HepG2 (cell line): ENCODE results near the gene EGFLAM. TPM values are rescaled to one million over a fixed set of nuclear protein-coding genes. Genes with fewer than 3 reads are reported as not detected.

Experiments
- ATAC-seq: fragments of 200-7000 bp; cut with Tn5 transposase; 3 replicates; pipeline ENCODE4 v1.9.1; 2020; ENCODE audit warnings: mild to moderate bottlenecking, moderate library complexity
- BruUV-seq: library from RNA; stranded (reverse); fragments of 400-500 nt; replicated peaks from 2 replicates; lab custom pipeline; 2021; lab: Mats Ljungman, UMichigan
- CTCF ChIA-PET: fragments of 300-600 bp; formaldehyde crosslinking; extraction: SDS; loops from one replicate; lab custom pipeline; 2021; ENCODE audit warnings: low total read pairs, inconsistent platforms, low intra/inter-chr PET ratio; lab: Yijun Ruan, JAX
- POLR2A ChIA-PET: fragments of 350-600 bp; sonication (Branson Sonifier 250); formaldehyde crosslinking; loops from one replicate; lab custom pipeline; 2020; ENCODE audit warnings: antibody characterized with exemption, inconsistent platforms; lab: Yijun Ruan, JAX
- DNase-seq: peaks from one replicate; pipeline ENCODE4 v3.0.0-alpha.2; 2015; ENCODE audit warnings: low spot score
- FAIRE-seq: peaks from 3 replicates; lab custom pipeline; 2011; peaks lifted over from hg19 to GRCh38; lab: Jason Lieb, UNC
- H2AFZ ChIP-seq: one replicate; pipeline ENCODE4 v1.6.1; 2011; ENCODE audit warnings: low read length, inconsistent platforms
- H3K27ac ChIP-seq: fragments of 300-600 bp; 3 replicates; pipeline ENCODE4 v1.8.0; 2011; ENCODE audit warnings: mixed run types, mild to moderate bottlenecking, mixed read lengths, low read length, inconsistent platforms; ENCODE audit not compliant: insufficient read depth; ENCODE audit errors: extremely low read length
- H3K27me3 ChIP-seq, 2 experiments: fragments of 200-600 bp in 1 of 2; 2 replicates in 1 of 2; 3 replicates in 1 of 2; pipeline versions ENCODE4 v1.6.0 to v1.8.0; 2011; ENCODE audit warnings: low read length in 2 of 2, mild to moderate bottlenecking in 2 of 2, moderate library complexity in 2 of 2, inconsistent platforms in 1 of 2; ENCODE audit not compliant: insufficient read depth in 2 of 2, control insufficient read depth in 1 of 2
- H3K36me3 ChIP-seq, 2 experiments: fragments of 200-600 bp in 1 of 2; replicated peaks in 1 of 2; 2 replicates in 1 of 2; 3 replicates in 1 of 2; pipeline versions ENCODE4 v1.5.1 to v1.8.0; 2011; ENCODE audit warnings: low read length in 2 of 2, inconsistent platforms in 1 of 2; ENCODE audit not compliant: insufficient read depth in 2 of 2, control insufficient read depth in 1 of 2
- H3K4me1 ChIP-seq: 2 replicates; pipeline ENCODE4 v1.5.1; 2012; ENCODE audit warnings: low read length, inconsistent platforms; ENCODE audit not compliant: insufficient read depth
- H3K4me2 ChIP-seq: 2 replicates; pipeline ENCODE4 v1.6.0; 2011; ENCODE audit warnings: low read depth, low read length, inconsistent platforms
- H3K4me3 ChIP-seq, 3 experiments: fragments of 200-600 bp in 1 of 3; sonication (generic), shearing (Covaris generic) in 1 of 3; replicated peaks in 1 of 3; 2 replicates each; pipeline ENCODE4 v1.5.1; 2011 to 2016; ENCODE audit warnings: low read length in 3 of 3, inconsistent platforms in 2 of 3, low read depth in 2 of 3, mild to moderate bottlenecking in 2 of 3, control low read depth in 1 of 3, mixed read lengths in 1 of 3; ENCODE audit not compliant: insufficient read depth in 1 of 3
- H3K79me2 ChIP-seq: one replicate; pipeline ENCODE4 v1.6.1; 2011; ENCODE audit warnings: low read length, inconsistent platforms; ENCODE audit not compliant: insufficient read depth
- H3K9ac ChIP-seq: 2 replicates; pipeline ENCODE4 v1.6.0; 2011; ENCODE audit warnings: mild to moderate bottlenecking, low read depth, low read length, inconsistent platforms; ENCODE audit not compliant: insufficient read depth
- H3K9me3 ChIP-seq: 2 replicates; pipeline ENCODE4 v1.5.1; 2012; ENCODE audit warnings: mild to moderate bottlenecking, low read length
- H4K20me1 ChIP-seq: 2 replicates; pipeline ENCODE4 v1.6.0; 2011; ENCODE audit warnings: inconsistent platforms, mild to moderate bottlenecking, low read length, moderate library complexity; ENCODE audit not compliant: insufficient read depth
- FOXO1 ChIP-seq: sonication (generic); formaldehyde crosslinking; IDR thresholded peaks from 2 replicates; pipeline ENCODE4 v1.4.0; 2020; ENCODE audit warnings: missing genetic modification reagents
- NR2F2 ChIP-seq: IDR thresholded peaks from 2 replicates; pipeline ENCODE4 v1.6.1; 2012; ENCODE audit warnings: low read depth, inconsistent platforms, borderline replicate concordance
- SNRNP70 ChIP-seq: fragments of 200-400 bp; formaldehyde crosslinking; IDR thresholded peaks from 2 replicates; pipeline ENCODE4 v1.6.1; 2017; ENCODE audit warnings: mild to moderate bottlenecking, low read depth, low read length, moderate library complexity
- ZBTB42 ChIP-seq: sonication (generic); formaldehyde crosslinking; IDR thresholded peaks from 2 replicates; pipeline ENCODE4 v1.5.0; 2020; ENCODE audit warnings: mild to moderate bottlenecking, missing genetic modification reagents
- ZNF354B ChIP-seq: sonication (generic); formaldehyde crosslinking; IDR thresholded peaks from 2 replicates; pipeline ENCODE4 v1.8.0; 2022; ENCODE audit warnings: mild to moderate bottlenecking, missing genetic modification reagents
- ZNF501 ChIP-seq: sonication (generic); formaldehyde crosslinking; IDR thresholded peaks from 2 replicates; pipeline ENCODE4 v1.5.1; 2020; ENCODE audit warnings: mild to moderate bottlenecking, moderate library complexity, missing genetic modification reagents
- WGBS: methylation state at CpG from one replicate; pipeline ENCODE4 v1.1.6; 2017; ENCODE audit warnings: low lambda C conversion rate; 5-methylcytosine and 5-hydroxymethylcytosine counted together
- in situ Hi-C: cut with HindIII; loops from 2 replicates; pipeline ENCODE4 v1.10.0; 2017; ENCODE audit warnings: low pct_unique_long_range_greater_than_20kb; ENCODE audit not compliant: extremely low pct_ligation_motif_present
- intact Hi-C: fragments of 100-400 bp; cut with micrococcal nuclease; formaldehyde crosslinking; loops from one replicate; pipeline ENCODE4 v1.10.0; 2022; ENCODE audit not compliant: unreplicated experiment
- polyA plus RNA-seq, 8 experiments: library from polyadenylated mRNA; depleted of rRNA in 3 of 8; stranded (reverse) in 7 of 8; unstranded in 1 of 8; fragments of >200 nt; fragmentation: Illumina TruSeq in 4 of 8; extraction: Trizol in 4 of 8; gene quantifications; 2 replicates each; pipeline versions ENCODE4 v1.2.1 to v1.2.3, GENCODE V29; 2011 to 2016; ENCODE audit warnings: low read depth in 4 of 8, missing spikeins in 1 of 8, mixed read lengths in 1 of 8; ENCODE audit not compliant: insufficient read depth in 1 of 8
- total RNA-seq, 5 experiments: library from RNA; depleted of rRNA; stranded (reverse); fragments of >200 nt; fragmentation: Illumina TruSeq; extraction: Trizol; gene quantifications; 2 replicates each; pipeline ENCODE4 v1.2.3, GENCODE V29; 2016; ENCODE audit warnings: low read depth in 1 of 5
- TF ChIP-seq, protein P1 (sequence below): sonication (generic); formaldehyde crosslinking; IDR thresholded peaks from 2 replicates; pipeline ENCODE4 v1.4.0; 2020; ENCODE audit warnings: missing genetic modification reagents, low read depth, mild to moderate bottlenecking, borderline replicate concordance
- TF ChIP-seq, protein P2 (sequence below): sonication (generic); formaldehyde crosslinking; IDR thresholded peaks from 2 replicates; pipeline ENCODE4 v1.8.1; 2023; ENCODE audit warnings: mild to moderate bottlenecking, inconsistent platforms, moderate library complexity, missing genetic modification reagents, borderline replicate concordance

Gene EGFLAM
- total and polyA plus RNA-seq, 2 of the 13 experiments (the other 11 are each of a cell fraction or from before 2014, with no cell fraction given) = not detected

DNA sequence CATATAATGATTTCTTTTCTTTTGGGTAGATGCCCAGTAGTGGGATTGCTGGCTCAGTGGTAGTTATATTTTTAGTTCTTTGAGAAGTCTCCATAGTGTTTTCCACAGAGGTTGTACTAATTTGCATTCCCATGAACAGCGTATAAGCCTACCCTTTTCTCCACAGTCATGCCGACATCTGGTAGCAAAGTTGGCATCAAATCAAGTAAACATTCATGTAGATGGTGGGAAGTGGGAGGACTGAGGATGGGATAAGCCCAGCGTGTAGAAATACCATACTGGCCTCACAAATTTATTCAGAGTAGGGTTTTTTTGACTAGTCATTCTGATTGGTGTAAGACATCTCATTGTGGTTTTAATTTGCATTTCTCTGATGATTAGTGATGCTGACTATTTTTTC, 115.4 kb downstream of the EGFLAM start:
- FAIRE-seq = no peak

DNA sequence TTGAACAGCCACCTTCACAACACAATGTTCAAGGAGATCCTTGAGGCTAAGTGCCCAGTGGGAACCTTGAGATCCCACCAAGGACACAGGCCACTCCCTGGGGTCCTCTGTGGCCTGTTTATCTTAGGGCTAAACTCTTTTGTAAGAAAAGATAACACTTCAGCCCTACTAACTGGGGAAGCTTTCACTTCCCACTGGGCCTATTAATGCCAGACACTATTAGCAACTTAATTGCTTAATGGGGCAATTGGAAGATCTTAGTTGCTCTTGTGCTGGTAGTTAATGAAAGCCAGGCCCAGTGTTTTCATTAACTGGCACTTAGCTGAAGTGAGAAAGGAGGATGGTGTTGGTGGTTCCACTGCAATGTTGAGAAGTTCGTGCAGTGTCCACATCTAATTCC, 117.1 kb downstream of the EGFLAM start:
- CTCF ChIA-PET = no interaction called here
- no peak overlapping the region for H3K27ac ChIP-seq
- FAIRE-seq = no peak
- no peaks in the 10 kb centered on the region for H3K9me3 ChIP-seq
- no peak for DNase-seq
- intact Hi-C loops (no loop called here), in situ Hi-C loops (no loop called here)
- H3K4me3 ChIP-seq = no peak overlapping the region
- TF ChIP-seq, protein P1, sequence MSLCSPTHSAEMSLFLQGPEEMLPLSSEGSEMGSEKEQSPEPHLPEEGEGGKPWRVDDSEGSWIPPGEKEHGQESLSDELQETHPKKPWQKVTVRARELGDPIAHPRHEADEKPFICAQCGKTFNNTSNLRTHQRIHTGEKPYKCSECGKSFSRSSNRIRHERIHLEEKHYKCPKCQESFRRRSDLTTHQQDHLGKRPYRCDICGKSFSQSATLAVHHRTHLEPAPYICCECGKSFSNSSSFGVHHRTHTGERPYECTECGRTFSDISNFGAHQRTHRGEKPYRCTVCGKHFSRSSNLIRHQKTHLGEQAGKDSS (CRISPR knock-in tag) = no peak
- POLR2A ChIA-PET = no interaction called here
- peaks cover 0 to 34% of the 10 kb centered on the region in 2 experiments; a peak in 3 of 5 replicates for H3K27me3 ChIP-seq
- no peak overlapping the region for H2AFZ ChIP-seq
- H3K9ac ChIP-seq = no peak overlapping the region
- no peaks in the 10 kb centered on the region for H4K20me1 ChIP-seq
- 0% methylated on average over 1 of the region's 1 CpG for WGBS
- no peaks in the 10 kb centered on the region for H3K36me3 ChIP-seq
- no peak for ATAC-seq
- H3K79me2 ChIP-seq = no peaks in the 10 kb centered on the region
- H3K4me1 ChIP-seq = no peaks in the 10 kb centered on the region
- no TSS peak for BruUV-seq
- H3K4me2 ChIP-seq = no peak overlapping the region

More for the DNA sequence above, 115.4 kb downstream of the EGFLAM start:
- TF ChIP-seq SNRNP70 (no peak), NR2F2 (no peak), ZBTB42 (no peak), ZNF501 (CRISPR knock-in tag) (no peak), FOXO1 (no peak), ZNF354B (CRISPR knock-in tag) (no peak)
- TF ChIP-seq, protein P2, sequence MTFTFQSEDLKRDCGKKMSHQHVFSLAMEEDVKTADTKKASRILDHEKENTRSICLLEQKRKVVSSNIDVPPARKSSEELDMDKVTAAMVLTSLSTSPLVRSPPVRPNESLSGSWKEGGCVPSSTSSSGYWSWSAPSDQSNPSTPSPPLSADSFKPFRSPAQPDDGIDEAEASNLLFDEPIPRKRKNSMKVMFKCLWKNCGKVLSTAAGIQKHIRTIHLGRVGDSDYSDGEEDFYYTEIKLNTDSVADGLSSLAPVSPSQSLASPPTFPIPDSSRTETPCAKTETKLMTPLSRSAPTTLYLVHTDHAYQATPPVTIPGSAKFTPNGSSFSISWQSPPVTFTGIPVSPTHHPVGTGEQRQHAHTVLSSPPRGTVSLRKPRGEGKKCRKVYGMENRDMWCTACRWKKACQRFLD = no peak
- Histone ChIP-seq H4K20me1 (no peaks in the 10 kb centered on the region), H3K4me1 (no peaks in the 10 kb centered on the region), H2AFZ (no peak overlapping the region), H3K27ac (no peak overlapping the region), H3K4me3 (no peak overlapping the region), H3K27me3 (peaks cover 0 to 28% of the 10 kb centered on the region in 2 experiments; a peak in 3 of 5 replicates), H3K9me3 (no peaks in the 10 kb centered on the region), H3K79me2 (no peaks in the 10 kb centered on the region), H3K9ac (no peak overlapping the region), H3K36me3 (no peaks in the 10 kb centered on the region), H3K4me2 (no peak overlapping the region)
- POLR2A ChIA-PET = no interaction called here
- WGBS = 63% methylated on average over 3 of the region's 3 CpGs
- ATAC-seq (no peak), DNase-seq (no peak)
- BruUV-seq = no TSS peak
- CTCF ChIA-PET = no interaction called here
- intact Hi-C loops = no loop called here
- in situ Hi-C loops = no loop called here
